Inferior parietal cortex (tissue), 1 donor: ENCODE results near the gene RPS6KL1.

Experiments used
- DNase-seq: peaks from one replicate; pipeline ENCODE4 v3.0.0-alpha.2; 2016; ENCODE audit errors: extremely low spot score

The RPS6KL1 gene

GRCh38 chr14:74856366-74856765 is 66.7 kb downstream of the RPS6KL1 start:
- no peak for DNase-seq

GRCh38 chr14:74855945-74856344 is 67.1 kb downstream of the RPS6KL1 start:
- no peak for DNase-seq

- no peak for DNase-seq
Observed at GRCh38 chr14:74855021-74855420, 68.0 kb downstream of the RPS6KL1 start.
